GM23338 (cell line): Measurements from ENCODE around the gene EML4. TPM values are rescaled to one million over a fixed set of nuclear protein-coding genes. Genes with fewer than 3 reads are reported as not detected.

Experiments
- ATAC-seq: fragments of 200-7000 bp; cut with Tn5 transposase; 3 replicates; pipeline ENCODE4 v1.9.1; 2020
- DNase-seq: peaks from one replicate; pipeline ENCODE4 v3.0.0-alpha.2; 2015; ENCODE audit warnings: low spot score
- H2AFZ ChIP-seq: fragments of 200-600 bp; sonication (generic); 2 replicates; pipeline ENCODE4 v1.8.0; 2016; ENCODE audit warnings: antibody characterized with exemption, mild to moderate bottlenecking, moderate library complexity
- H3F3A ChIP-seq: fragments of 200-600 bp; sonication (generic); replicated peaks from 2 replicates; pipeline ENCODE4 v1.8.0; 2017; ENCODE audit warnings: antibody characterized with exemption, mixed run types, low read depth
- H3K27ac ChIP-seq: fragments of 200-600 bp; sonication (generic); 2 replicates; pipeline ENCODE4 v1.6.1; 2016; ENCODE audit warnings: low read depth
- H3K27me3 ChIP-seq: fragments of 200-600 bp; sonication (generic); 2 replicates; pipeline ENCODE4 v1.8.0; 2016; ENCODE audit warnings: mild to moderate bottlenecking, mixed run types, moderate library complexity; ENCODE audit not compliant: insufficient read depth
- H3K36me3 ChIP-seq: fragments of 200-600 bp; sonication (generic); 2 replicates; pipeline ENCODE4 v1.8.0; 2016; ENCODE audit warnings: mild to moderate bottlenecking; ENCODE audit not compliant: insufficient read depth
- H3K4me1 ChIP-seq: fragments of 200-600 bp; sonication (generic); 2 replicates; pipeline ENCODE4 v1.8.0; 2016; ENCODE audit warnings: mild to moderate bottlenecking, moderate library complexity; ENCODE audit not compliant: insufficient read depth
- H3K4me2 ChIP-seq: fragments of 200-600 bp; sonication (generic); 2 replicates; pipeline ENCODE4 v1.7.1; 2017; ENCODE audit warnings: mixed run types
- H3K4me3 ChIP-seq: fragments of 200-600 bp; sonication (generic); 2 replicates; pipeline ENCODE4 v1.6.1; 2016; ENCODE audit warnings: mixed run types
- H3K79me2 ChIP-seq: fragments of 200-600 bp; sonication (generic); replicated peaks from 2 replicates; pipeline ENCODE4 v1.8.0; 2017; ENCODE audit warnings: mild to moderate bottlenecking; ENCODE audit not compliant: insufficient read depth
- H3K9me2 ChIP-seq: fragments of 200-600 bp; sonication (generic); 2 replicates; pipeline ENCODE4 v1.8.0; 2017; ENCODE audit not compliant: insufficient read depth
- H4K20me1 ChIP-seq: fragments of 200-600 bp; sonication (generic); replicated peaks from 2 replicates; pipeline ENCODE4 v1.8.0; 2017; ENCODE audit warnings: mild to moderate bottlenecking; ENCODE audit not compliant: insufficient read depth
- H3K27ac Mint-ChIP-seq: 2 replicates; pipeline ENCODE4 v1.8.0; 2020; ENCODE audit warnings: inconsistent platforms, mild to moderate bottlenecking, moderate library complexity, mixed read lengths
- H3K27me3 Mint-ChIP-seq: 3 replicates; pipeline ENCODE4 v1.8.0; 2022; ENCODE audit warnings: low read depth, mild to moderate bottlenecking, moderate library complexity, mixed read lengths, inconsistent platforms; ENCODE audit not compliant: insufficient read depth, poor library complexity
- H3K36me3 Mint-ChIP-seq: 3 replicates; pipeline ENCODE4 v1.8.0; 2021; ENCODE audit warnings: low read depth, mild to moderate bottlenecking, inconsistent platforms, moderate library complexity, mixed read lengths
- H3K4me1 Mint-ChIP-seq: 3 replicates; pipeline ENCODE4 v1.8.0; 2020; ENCODE audit warnings: mild to moderate bottlenecking, inconsistent platforms, mixed read lengths
- H3K4me3 Mint-ChIP-seq: 3 replicates; pipeline ENCODE4 v1.8.0; 2021; ENCODE audit warnings: moderate library complexity, mild to moderate bottlenecking, inconsistent platforms, mixed read lengths
- H3K9me3 Mint-ChIP-seq: 3 replicates; pipeline ENCODE4 v1.8.0; 2020; ENCODE audit warnings: moderate library complexity, mild to moderate bottlenecking, inconsistent platforms, mixed read lengths
- CREB1 ChIP-seq: fragments of 250-450 bp; sonication (Bioruptor Pico); IDR thresholded peaks from 2 replicates; pipeline ENCODE4 v1.5.0; 2020; ENCODE audit warnings: low read depth, mild to moderate bottlenecking, moderate library complexity
- ETS1 ChIP-seq: IDR thresholded peaks from 2 replicates; pipeline ENCODE4 v1.6.1; 2016; ENCODE audit warnings: antibody characterized with exemption
- EZH2 ChIP-seq: fragments of 200-600 bp; sonication (generic); IDR thresholded peaks from one replicate; pipeline ENCODE4 v1.8.0; 2017; ENCODE audit warnings: antibody characterized with exemption, mild to moderate bottlenecking, low read depth; ENCODE audit not compliant: unreplicated experiment
- EZH2phosphoT487 ChIP-seq: fragments of 200-600 bp; sonication (generic); IDR thresholded peaks from one replicate; pipeline ENCODE4 v1.8.1; 2018; ENCODE audit warnings: antibody characterized with exemption; ENCODE audit not compliant: unreplicated experiment
- JUNB ChIP-seq: IDR thresholded peaks from one replicate; pipeline ENCODE4 v1.6.1; 2016; ENCODE audit warnings: antibody characterized with exemption; ENCODE audit not compliant: unreplicated experiment
- NANOG ChIP-seq: IDR thresholded peaks from 2 replicates; pipeline ENCODE4 v1.6.1; 2016; ENCODE audit warnings: antibody characterized with exemption, borderline replicate concordance
- POLR2AphosphoS5 ChIP-seq: IDR thresholded peaks from 2 replicates; pipeline ENCODE4 v1.6.1; 2016; ENCODE audit warnings: antibody characterized with exemption, low read depth
- STAT1 ChIP-seq: IDR thresholded peaks from one replicate; pipeline ENCODE4 v1.6.1; 2016; ENCODE audit warnings: antibody characterized with exemption; ENCODE audit not compliant: unreplicated experiment
- ZNF114 ChIP-seq: fragments of 250-450 bp; sonication (Bioruptor Pico); IDR thresholded peaks from 2 replicates; pipeline ENCODE4 v1.5.0; 2020; ENCODE audit warnings: mild to moderate bottlenecking, moderate library complexity
- ZNF331 ChIP-seq: fragments of 250-450 bp; sonication (Bioruptor Pico); IDR thresholded peaks from 2 replicates; pipeline ENCODE4 v1.5.0; 2020; ENCODE audit warnings: low read depth, mild to moderate bottlenecking, moderate library complexity
- polyA plus RNA-seq: library from polyadenylated mRNA; unstranded; fragments of >200 nt; fragmentation: Nextera tagmentation; extraction: Ambion mirVana; gene quantifications from 2 replicates; pipeline ENCODE4 v1.2.1, GENCODE V29; 2016
- total RNA-seq: library from RNA; depleted of rRNA; stranded (reverse); fragments of >200 nt; shearing (Covaris generic); gene quantifications from 2 replicates; pipeline ENCODE4 v1.2.3, GENCODE V29; 2014
- TF ChIP-seq, protein P1 (sequence below): IDR thresholded peaks from one replicate; pipeline ENCODE4 v1.6.1; 2018; ENCODE audit warnings: antibody characterized with exemption; ENCODE audit not compliant: unreplicated experiment
- TF ChIP-seq, protein P2 (sequence below), 2 experiments: fragments of 200-600 bp in 1 of 2; sonication (generic) in 1 of 2; conservative IDR thresholded peaks; 2 replicates each; pipeline versions ENCODE4 v1.5.1 to v1.6.1; 2016 to 2017; ENCODE audit warnings: antibody characterized with exemption in 2 of 2, low read depth in 2 of 2, mild to moderate bottlenecking in 2 of 2, moderate library complexity in 1 of 2
- TF ChIP-seq, protein P3 (sequence below): fragments of 250-450 bp; sonication (Bioruptor Pico); IDR thresholded peaks from 2 replicates; pipeline ENCODE4 v1.5.0; 2020; ENCODE audit warnings: mild to moderate bottlenecking, moderate library complexity

EML4 gene
- total and polyA plus RNA-seq, 2 experiments from 2014 or later: 65.3 to 115 TPM

GRCh38 chr2:42191285-42192009 is 22.3 kb downstream of the EML4 start:
- peaks cover 16% of the 10 kb centered on the region for H3K4me1 Mint-ChIP-seq

More at GRCh38 chr2:42191285-42192009, 22.3 kb downstream of the EML4 start:
- Histone ChIP-seq H3F3A (no peaks in the 10 kb centered on the region), H3K79me2 (peaks cover 99% of the 10 kb centered on the region), H3K4me2 (no peak overlapping the region), H3K27me3 (no peaks in the 10 kb centered on the region), H3K4me1 (peaks cover 13% of the 10 kb centered on the region; the same call in 1 of the 2 replicates), H3K27ac (no peak overlapping the region), H3K9me2 (no peaks in the 10 kb centered on the region), H4K20me1 (peaks cover 14% of the 10 kb centered on the region), H3K36me3 (no peaks in the 10 kb centered on the region), H3K4me3 (no peak overlapping the region), H2AFZ (no peak overlapping the region)
- Mint-ChIP-seq H3K27ac (no peak overlapping the region), H3K4me3 (no peak overlapping the region), H3K27me3 (no peaks in the 10 kb centered on the region), H3K9me3 (no peaks in the 10 kb centered on the region), H3K36me3 (no peaks in the 10 kb centered on the region)
- ATAC-seq (no peak), DNase-seq (no peak)
- TF ChIP-seq ZNF114 (CRISPR knock-in tag): no peak
- TF ChIP-seq POLR2AphosphoS5: no peak
- TF ChIP-seq, protein P1, sequence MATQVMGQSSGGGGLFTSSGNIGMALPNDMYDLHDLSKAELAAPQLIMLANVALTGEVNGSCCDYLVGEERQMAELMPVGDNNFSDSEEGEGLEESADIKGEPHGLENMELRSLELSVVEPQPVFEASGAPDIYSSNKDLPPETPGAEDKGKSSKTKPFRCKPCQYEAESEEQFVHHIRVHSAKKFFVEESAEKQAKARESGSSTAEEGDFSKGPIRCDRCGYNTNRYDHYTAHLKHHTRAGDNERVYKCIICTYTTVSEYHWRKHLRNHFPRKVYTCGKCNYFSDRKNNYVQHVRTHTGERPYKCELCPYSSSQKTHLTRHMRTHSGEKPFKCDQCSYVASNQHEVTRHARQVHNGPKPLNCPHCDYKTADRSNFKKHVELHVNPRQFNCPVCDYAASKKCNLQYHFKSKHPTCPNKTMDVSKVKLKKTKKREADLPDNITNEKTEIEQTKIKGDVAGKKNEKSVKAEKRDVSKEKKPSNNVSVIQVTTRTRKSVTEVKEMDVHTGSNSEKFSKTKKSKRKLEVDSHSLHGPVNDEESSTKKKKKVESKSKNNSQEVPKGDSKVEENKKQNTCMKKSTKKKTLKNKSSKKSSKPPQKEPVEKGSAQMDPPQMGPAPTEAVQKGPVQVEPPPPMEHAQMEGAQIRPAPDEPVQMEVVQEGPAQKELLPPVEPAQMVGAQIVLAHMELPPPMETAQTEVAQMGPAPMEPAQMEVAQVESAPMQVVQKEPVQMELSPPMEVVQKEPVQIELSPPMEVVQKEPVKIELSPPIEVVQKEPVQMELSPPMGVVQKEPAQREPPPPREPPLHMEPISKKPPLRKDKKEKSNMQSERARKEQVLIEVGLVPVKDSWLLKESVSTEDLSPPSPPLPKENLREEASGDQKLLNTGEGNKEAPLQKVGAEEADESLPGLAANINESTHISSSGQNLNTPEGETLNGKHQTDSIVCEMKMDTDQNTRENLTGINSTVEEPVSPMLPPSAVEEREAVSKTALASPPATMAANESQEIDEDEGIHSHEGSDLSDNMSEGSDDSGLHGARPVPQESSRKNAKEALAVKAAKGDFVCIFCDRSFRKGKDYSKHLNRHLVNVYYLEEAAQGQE: no peak
- no peak for TF ChIP-seq EZH2
- TF ChIP-seq, protein P2, sequence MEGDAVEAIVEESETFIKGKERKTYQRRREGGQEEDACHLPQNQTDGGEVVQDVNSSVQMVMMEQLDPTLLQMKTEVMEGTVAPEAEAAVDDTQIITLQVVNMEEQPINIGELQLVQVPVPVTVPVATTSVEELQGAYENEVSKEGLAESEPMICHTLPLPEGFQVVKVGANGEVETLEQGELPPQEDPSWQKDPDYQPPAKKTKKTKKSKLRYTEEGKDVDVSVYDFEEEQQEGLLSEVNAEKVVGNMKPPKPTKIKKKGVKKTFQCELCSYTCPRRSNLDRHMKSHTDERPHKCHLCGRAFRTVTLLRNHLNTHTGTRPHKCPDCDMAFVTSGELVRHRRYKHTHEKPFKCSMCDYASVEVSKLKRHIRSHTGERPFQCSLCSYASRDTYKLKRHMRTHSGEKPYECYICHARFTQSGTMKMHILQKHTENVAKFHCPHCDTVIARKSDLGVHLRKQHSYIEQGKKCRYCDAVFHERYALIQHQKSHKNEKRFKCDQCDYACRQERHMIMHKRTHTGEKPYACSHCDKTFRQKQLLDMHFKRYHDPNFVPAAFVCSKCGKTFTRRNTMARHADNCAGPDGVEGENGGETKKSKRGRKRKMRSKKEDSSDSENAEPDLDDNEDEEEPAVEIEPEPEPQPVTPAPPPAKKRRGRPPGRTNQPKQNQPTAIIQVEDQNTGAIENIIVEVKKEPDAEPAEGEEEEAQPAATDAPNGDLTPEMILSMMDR (conservative IDR thresholded peaks at IDR 0.05; ENCODE audit: low read depth in 2 of 2): no peak
- TF ChIP-seq, protein P3, sequence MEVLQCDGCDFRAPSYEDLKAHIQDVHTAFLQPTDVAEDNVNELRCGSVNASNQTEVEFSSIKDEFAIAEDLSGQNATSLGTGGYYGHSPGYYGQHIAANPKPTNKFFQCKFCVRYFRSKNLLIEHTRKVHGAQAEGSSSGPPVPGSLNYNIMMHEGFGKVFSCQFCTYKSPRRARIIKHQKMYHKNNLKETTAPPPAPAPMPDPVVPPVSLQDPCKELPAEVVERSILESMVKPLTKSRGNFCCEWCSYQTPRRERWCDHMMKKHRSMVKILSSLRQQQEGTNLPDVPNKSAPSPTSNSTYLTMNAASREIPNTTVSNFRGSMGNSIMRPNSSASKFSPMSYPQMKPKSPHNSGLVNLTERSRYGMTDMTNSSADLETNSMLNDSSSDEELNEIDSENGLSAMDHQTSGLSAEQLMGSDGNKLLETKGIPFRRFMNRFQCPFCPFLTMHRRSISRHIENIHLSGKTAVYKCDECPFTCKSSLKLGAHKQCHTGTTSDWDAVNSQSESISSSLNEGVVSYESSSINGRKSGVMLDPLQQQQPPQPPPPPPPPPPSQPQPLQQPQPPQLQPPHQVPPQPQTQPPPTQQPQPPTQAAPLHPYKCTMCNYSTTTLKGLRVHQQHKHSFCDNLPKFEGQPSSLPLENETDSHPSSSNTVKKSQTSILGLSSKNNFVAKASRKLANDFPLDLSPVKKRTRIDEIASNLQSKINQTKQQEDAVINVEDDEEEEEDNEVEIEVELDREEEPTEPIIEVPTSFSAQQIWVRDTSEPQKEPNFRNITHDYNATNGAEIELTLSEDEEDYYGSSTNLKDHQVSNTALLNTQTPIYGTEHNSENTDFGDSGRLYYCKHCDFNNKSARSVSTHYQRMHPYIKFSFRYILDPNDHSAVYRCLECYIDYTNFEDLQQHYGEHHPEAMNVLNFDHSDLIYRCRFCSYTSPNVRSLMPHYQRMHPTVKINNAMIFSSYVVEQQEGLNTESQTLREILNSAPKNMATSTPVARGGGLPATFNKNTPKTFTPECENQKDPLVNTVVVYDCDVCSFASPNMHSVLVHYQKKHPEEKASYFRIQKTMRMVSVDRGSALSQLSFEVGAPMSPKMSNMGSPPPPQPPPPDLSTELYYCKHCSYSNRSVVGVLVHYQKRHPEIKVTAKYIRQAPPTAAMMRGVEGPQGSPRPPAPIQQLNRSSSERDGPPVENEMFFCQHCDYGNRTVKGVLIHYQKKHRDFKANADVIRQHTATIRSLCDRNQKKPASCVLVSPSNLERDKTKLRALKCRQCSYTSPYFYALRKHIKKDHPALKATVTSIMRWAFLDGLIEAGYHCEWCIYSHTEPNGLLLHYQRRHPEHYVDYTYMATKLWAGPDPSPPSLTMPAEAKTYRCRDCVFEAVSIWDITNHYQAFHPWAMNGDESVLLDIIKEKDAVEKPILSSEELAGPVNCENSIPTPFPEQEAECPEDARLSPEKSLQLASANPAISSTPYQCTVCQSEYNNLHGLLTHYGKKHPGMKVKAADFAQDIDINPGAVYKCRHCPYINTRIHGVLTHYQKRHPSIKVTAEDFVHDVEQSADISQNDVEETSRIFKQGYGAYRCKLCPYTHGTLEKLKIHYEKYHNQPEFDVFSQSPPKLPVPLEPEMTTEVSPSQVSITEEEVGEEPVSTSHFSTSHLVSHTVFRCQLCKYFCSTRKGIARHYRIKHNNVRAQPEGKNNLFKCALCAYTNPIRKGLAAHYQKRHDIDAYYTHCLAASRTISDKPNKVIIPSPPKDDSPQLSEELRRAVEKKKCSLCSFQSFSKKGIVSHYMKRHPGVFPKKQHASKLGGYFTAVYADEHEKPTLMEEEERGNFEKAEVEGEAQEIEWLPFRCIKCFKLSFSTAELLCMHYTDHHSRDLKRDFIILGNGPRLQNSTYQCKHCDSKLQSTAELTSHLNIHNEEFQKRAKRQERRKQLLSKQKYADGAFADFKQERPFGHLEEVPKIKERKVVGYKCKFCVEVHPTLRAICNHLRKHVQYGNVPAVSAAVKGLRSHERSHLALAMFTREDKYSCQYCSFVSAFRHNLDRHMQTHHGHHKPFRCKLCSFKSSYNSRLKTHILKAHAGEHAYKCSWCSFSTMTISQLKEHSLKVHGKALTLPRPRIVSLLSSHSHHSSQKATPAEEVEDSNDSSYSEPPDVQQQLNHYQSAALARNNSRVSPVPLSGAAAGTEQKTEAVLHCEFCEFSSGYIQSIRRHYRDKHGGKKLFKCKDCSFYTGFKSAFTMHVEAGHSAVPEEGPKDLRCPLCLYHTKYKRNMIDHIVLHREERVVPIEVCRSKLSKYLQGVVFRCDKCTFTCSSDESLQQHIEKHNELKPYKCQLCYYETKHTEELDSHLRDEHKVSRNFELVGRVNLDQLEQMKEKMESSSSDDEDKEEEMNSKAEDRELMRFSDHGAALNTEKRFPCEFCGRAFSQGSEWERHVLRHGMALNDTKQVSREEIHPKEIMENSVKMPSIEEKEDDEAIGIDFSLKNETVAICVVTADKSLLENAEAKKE (CRISPR knock-in tag): no peak
- TF ChIP-seq ETS1: no peak
- no peak for TF ChIP-seq EZH2phosphoT487
- TF ChIP-seq STAT1: no peak
- no peak for TF ChIP-seq CREB1
- TF ChIP-seq ZNF331 (CRISPR knock-in tag): no peak
- TF ChIP-seq NANOG: no peak
- no peak for TF ChIP-seq JUNB
